ENCODE measurements around the gene ATRNL1. TPM values are rescaled to one million over a fixed set of nuclear protein-coding genes. Genes with fewer than 3 reads are reported as not detected.

The ATRNL1 gene
- total RNA-seq, 1 experiment from 2014 or later = 1.3 TPM

DNA sequence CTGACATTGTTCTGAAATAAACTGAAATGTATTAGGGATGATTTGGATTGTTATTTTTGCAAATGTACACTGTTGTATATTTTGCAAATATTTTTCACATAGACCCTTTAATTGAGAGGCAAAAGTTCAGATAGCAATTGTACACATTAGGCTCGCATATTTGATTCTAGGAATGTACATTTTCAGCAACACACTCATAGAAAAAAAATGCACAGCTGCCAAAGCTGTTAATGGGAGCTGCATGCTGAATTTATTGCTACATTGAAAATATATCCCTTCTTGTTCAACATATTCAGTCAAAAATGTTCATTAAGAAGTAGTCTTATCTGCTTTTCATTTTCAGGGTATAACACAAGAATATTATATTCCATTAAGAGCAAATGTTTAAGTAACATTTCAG lies 512.9 kb downstream of the ATRNL1 start:
- Histone ChIP-seq H3K9me3 (ENCODE audit: control insufficient read depth in 1 of 2, insufficient read depth in 1 of 2, low read depth in 1 of 2, low read length in 2 of 2) (no peaks in the 10 kb centered on the region), H3K27ac (ENCODE audit: low read depth, low read length) (no peak overlapping the region), H3K4me3 (replicated peaks in 1 of 2; ENCODE audit: low read depth in 1 of 2, low read length in 2 of 2) (no peak overlapping the region), H3K79me2 (ENCODE audit: insufficient read depth, low read length) (no peaks in the 10 kb centered on the region), H3K36me3 (ENCODE audit: control insufficient read depth in 1 of 2, insufficient read depth in 2 of 2, low read length in 2 of 2) (no peaks in the 10 kb centered on the region), H3K9me2 (ENCODE audit: insufficient read depth) (no peaks in the 10 kb centered on the region), H3K27me3 (ENCODE audit: insufficient read depth, low read length) (0 out of 2 replicates have a peak, but pooled peaks cover 3% of the 10 kb centered on the region), H3K4me1 (ENCODE audit: control insufficient read depth in 1 of 2, insufficient read depth in 2 of 2, low read length in 2 of 2) (no peaks in the 10 kb centered on the region), H2AFZ (ENCODE audit: low read depth, low read length, poor library complexity, severe bottlenecking) (no peak overlapping the region), H3K9ac (ENCODE audit: low read length) (no peak overlapping the region), H4K20me1 (ENCODE audit: insufficient read depth) (no peaks in the 10 kb centered on the region), H3K4me2 (ENCODE audit: low read length) (no peak overlapping the region)
- no TSS peak for BruUV-seq (replicated peaks)
- ChIA-PET POLR2A (no interaction called here), CTCF (no interaction called here), RAD21 (ENCODE audit: low non-redundant PET in 1 of 2, low total read pairs in 2 of 2, uncharacterized antibody in 2 of 2, unreplicated experiment in 2 of 2) (no interaction called here)
- DNase-seq (ENCODE audit: low read depth, low spot score) = no peak
- intact Hi-C loops (cut with micrococcal nuclease) = no loop called here
- TF ChIP-seq POLR2A (IDR thresholded peaks at IDR 0.05; ENCODE audit: borderline replicate concordance, extremely low read depth, insufficient read depth, insufficient read length) (no peak), RAD21 (IDR thresholded peaks at IDR 0.05; ENCODE audit: low read depth) (no peak), SIN3A (IDR thresholded peaks at IDR 0.05; ENCODE audit: low read depth) (no peak), ELF1 (IDR thresholded peaks at IDR 0.05; ENCODE audit: borderline replicate concordance, low read depth) (no peak), JUND (IDR thresholded peaks at IDR 0.05) (no peak), SP1 (IDR thresholded peaks at IDR 0.05; ENCODE audit: low read depth) (no peak), EZH2phosphoT487 (IDR thresholded peaks at IDR 0.05; ENCODE audit: borderline replicate concordance) (no peak), EGR1 (IDR thresholded peaks at IDR 0.05; ENCODE audit: low read depth) (no peak), CEBPB (IDR thresholded peaks at IDR 0.05; ENCODE audit: low read depth) (no peak), FOSL1 (IDR thresholded peaks at IDR 0.05; ENCODE audit: low read depth) (no peak), SRF (IDR thresholded peaks at IDR 0.05; ENCODE audit: low read depth) (no peak), ZFX (IDR thresholded peaks at IDR 0.05) (no peak)
- TF ChIP-seq, protein P1, sequence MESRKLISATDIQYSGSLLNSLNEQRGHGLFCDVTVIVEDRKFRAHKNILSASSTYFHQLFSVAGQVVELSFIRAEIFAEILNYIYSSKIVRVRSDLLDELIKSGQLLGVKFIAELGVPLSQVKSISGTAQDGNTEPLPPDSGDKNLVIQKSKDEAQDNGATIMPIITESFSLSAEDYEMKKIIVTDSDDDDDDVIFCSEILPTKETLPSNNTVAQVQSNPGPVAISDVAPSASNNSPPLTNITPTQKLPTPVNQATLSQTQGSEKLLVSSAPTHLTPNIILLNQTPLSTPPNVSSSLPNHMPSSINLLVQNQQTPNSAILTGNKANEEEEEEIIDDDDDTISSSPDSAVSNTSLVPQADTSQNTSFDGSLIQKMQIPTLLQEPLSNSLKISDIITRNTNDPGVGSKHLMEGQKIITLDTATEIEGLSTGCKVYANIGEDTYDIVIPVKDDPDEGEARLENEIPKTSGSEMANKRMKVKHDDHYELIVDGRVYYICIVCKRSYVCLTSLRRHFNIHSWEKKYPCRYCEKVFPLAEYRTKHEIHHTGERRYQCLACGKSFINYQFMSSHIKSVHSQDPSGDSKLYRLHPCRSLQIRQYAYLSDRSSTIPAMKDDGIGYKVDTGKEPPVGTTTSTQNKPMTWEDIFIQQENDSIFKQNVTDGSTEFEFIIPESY (IDR thresholded peaks at IDR 0.05; ENCODE audit: extremely low read depth, insufficient replicate concordance, low read length) = no peak
- TF ChIP-seq, protein P2, sequence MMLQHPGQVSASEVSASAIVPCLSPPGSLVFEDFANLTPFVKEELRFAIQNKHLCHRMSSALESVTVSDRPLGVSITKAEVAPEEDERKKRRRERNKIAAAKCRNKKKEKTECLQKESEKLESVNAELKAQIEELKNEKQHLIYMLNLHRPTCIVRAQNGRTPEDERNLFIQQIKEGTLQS (IDR thresholded peaks at IDR 0.05) = no peak
- TF ChIP-seq, protein P3, sequence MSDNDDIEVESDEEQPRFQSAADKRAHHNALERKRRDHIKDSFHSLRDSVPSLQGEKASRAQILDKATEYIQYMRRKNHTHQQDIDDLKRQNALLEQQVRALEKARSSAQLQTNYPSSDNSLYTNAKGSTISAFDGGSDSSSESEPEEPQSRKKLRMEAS (IDR thresholded peaks at IDR 0.05) = no peak
- no peak for ATAC-seq
